ENCODE measurements around the gene IL16. TPM values are rescaled to one million over a fixed set of nuclear protein-coding genes. Genes with fewer than 3 reads are reported as not detected.
A peak's percentile ranks its signal among the peaks of the same experiment; 100 is the strongest.

IL16 gene
- total and polyA plus RNA-seq, 2 experiments from 2014 or later: 0.32 to 0.53 TPM

DNA sequence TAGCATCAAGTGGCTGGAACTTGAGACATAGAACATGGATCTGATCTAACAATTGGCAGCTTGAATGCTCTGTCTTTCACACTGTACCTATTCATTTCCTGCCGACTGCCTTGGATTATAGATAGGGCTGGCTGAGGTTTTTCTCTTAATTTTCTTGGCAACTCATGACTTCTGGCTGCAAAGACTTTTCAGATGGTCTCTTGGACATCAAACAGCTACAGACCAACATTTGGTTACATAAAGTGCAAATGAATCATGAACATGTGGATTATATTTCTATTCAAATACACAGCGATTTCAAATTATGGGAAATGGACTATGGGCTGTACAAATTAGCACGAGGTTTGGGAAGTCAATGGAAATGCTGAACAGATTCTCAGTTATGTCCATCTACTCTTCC lies 26.2 kb upstream of the IL16 start:
- H3F3A ChIP-seq (ENCODE audit: insufficient read depth): 0 out of 2 replicates have a peak, but pooled peaks cover under 1% of the 10 kb centered on the region
- no peak for TF ChIP-seq EZH2 (IDR thresholded peaks at IDR 0.05; ENCODE audit: insufficient read depth, poor library complexity, severe bottlenecking)
- no peak for TF ChIP-seq EZH2phosphoT487 (IDR thresholded peaks at IDR 0.05; ENCODE audit: insufficient read depth, low read depth)
- H3K4me2 ChIP-seq (ENCODE audit: unreplicated experiment): peak overlapping the region; percentile 7
- no peaks in the 10 kb centered on the region for H3K79me2 ChIP-seq (ENCODE audit: insufficient read depth)
- in situ Hi-C loops (cut with MboI): no loop called here
- no peaks in the 10 kb centered on the region for H3K36me3 ChIP-seq (ENCODE audit: low read depth)
- 4 to 7% methylated on average over 3 of the region's 3 CpGs for WGBS, 2 experiments (ENCODE audit: low coverage in 1 of 2, low lambda C conversion rate in 2 of 2, missing lambda C conversion rate in 2 of 2)
- no peak overlapping the region for H3K9ac ChIP-seq
- no peaks in the 10 kb centered on the region for H3K9me2 ChIP-seq (ENCODE audit: insufficient read depth)
- peaks cover 18% of the 10 kb centered on the region for H3K4me1 ChIP-seq (ENCODE audit: insufficient read depth)
- no peak overlapping the region for H3K4me3 ChIP-seq
- H3K27me3 ChIP-seq (replicated peaks; ENCODE audit: insufficient read depth): no peaks in the 10 kb centered on the region
- no peak overlapping the region for H2AFZ ChIP-seq
- no peak for DNase-seq
- H4K20me1 ChIP-seq (ENCODE audit: insufficient read depth): no peaks in the 10 kb centered on the region
- H3K9me3 ChIP-seq (ENCODE audit: low read depth): no peaks in the 10 kb centered on the region
- H3K27ac ChIP-seq: no peak overlapping the region

DNA sequence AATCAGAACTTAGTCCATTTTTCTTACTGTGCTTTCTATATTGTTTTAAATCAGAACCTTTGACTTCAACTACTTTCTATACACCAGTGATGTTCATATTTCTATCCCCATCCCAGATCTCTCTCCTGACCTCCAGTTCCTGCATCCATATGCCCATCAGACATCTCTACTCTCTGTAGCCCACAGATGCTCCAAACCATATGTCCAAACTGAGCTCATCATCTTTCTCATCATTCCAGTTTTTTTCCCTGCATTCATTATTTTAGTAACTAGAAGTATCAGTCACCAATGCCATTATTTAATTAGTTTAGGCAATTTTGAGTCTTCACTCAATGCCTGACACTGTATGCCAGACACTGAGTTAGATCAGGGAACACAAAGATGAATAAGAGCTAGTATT lies 25.4 kb upstream of the IL16 start:
- no peaks in the 10 kb centered on the region for H3F3A ChIP-seq (ENCODE audit: insufficient read depth)
- no peak for DNase-seq
- TF ChIP-seq EZH2phosphoT487 (IDR thresholded peaks at IDR 0.05; ENCODE audit: insufficient read depth, low read depth) (no peak), EZH2 (IDR thresholded peaks at IDR 0.05; ENCODE audit: insufficient read depth, poor library complexity, severe bottlenecking) (no peak)
- H3K4me3 ChIP-seq: no peak overlapping the region
- peaks cover 17% of the 10 kb centered on the region for H3K4me1 ChIP-seq (ENCODE audit: insufficient read depth)
- H3K9me2 ChIP-seq (ENCODE audit: insufficient read depth): no peaks in the 10 kb centered on the region
- H3K4me2 ChIP-seq (ENCODE audit: unreplicated experiment): no peak overlapping the region
- H2AFZ ChIP-seq: no peak overlapping the region
- no peaks in the 10 kb centered on the region for H3K9me3 ChIP-seq (ENCODE audit: low read depth)
- H3K27ac ChIP-seq: no peak overlapping the region
- no peaks in the 10 kb centered on the region for H3K36me3 ChIP-seq (ENCODE audit: low read depth)
- H3K27me3 ChIP-seq (replicated peaks; ENCODE audit: insufficient read depth): no peaks in the 10 kb centered on the region
- H3K9ac ChIP-seq: no peak overlapping the region
- in situ Hi-C loops (cut with MboI): no loop called here
- H4K20me1 ChIP-seq (ENCODE audit: insufficient read depth): no peaks in the 10 kb centered on the region
- H3K79me2 ChIP-seq (ENCODE audit: insufficient read depth): no peaks in the 10 kb centered on the region

GRCh38 chr15:81174125-81174791 lies 22.4 kb upstream of the IL16 start:
- Histone ChIP-seq H3K79me2 (ENCODE audit: insufficient read depth) (no peaks in the 10 kb centered on the region), H3K9ac (no peak overlapping the region), H3F3A (ENCODE audit: insufficient read depth) (no peaks in the 10 kb centered on the region), H3K36me3 (ENCODE audit: low read depth) (no peaks in the 10 kb centered on the region), H4K20me1 (ENCODE audit: insufficient read depth) (no peaks in the 10 kb centered on the region), H3K9me3 (ENCODE audit: low read depth) (no peaks in the 10 kb centered on the region), H2AFZ (no peak overlapping the region), H3K4me1 (ENCODE audit: insufficient read depth) (0 out of 2 replicates have a peak, but pooled peaks cover 7% of the 10 kb centered on the region), H3K27me3 (replicated peaks; ENCODE audit: insufficient read depth) (no peaks in the 10 kb centered on the region), H3K4me3 (no peak overlapping the region), H3K4me2 (ENCODE audit: unreplicated experiment) (no peak overlapping the region), H3K27ac (no peak overlapping the region), H3K9me2 (ENCODE audit: insufficient read depth) (no peaks in the 10 kb centered on the region)
- 23 to 27% methylated on average over 2 of the region's 2 CpGs for WGBS, 2 experiments (ENCODE audit: low coverage in 1 of 2, low lambda C conversion rate in 2 of 2, missing lambda C conversion rate in 2 of 2)
- in situ Hi-C loops (cut with MboI): no loop called here
- no peak for TF ChIP-seq EZH2 (IDR thresholded peaks at IDR 0.05; ENCODE audit: insufficient read depth, poor library complexity, severe bottlenecking)
- TF ChIP-seq EZH2phosphoT487 (IDR thresholded peaks at IDR 0.05; ENCODE audit: insufficient read depth, low read depth): no peak
- no peak for DNase-seq

DNA sequence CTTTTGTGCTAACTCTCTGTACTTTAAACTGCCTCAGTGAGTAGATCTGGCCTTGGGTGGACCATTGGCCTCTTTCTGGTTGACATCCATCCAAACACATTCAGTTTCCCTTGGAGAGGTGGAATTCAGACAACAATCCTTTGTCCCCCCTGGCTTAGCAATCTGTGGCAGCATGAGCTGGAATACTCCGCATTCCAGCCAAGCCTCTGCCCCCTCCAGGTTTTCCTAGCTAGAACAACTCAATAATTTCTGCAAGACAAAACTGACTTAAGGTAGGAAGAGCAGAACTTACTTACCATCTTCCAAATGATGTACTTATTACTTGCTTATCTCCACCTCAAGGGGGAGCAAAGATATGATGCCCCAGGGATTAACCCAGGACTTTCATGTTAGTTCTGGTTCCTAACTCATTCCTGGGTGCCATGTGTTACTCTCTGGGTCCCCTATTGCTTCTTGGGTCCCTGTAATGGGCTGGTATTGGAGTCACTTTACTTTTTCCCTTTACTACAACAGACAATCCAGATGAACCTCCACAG lies 21.8 kb upstream of the IL16 start:
- no peaks in the 10 kb centered on the region for H4K20me1 ChIP-seq (ENCODE audit: insufficient read depth)
- H3K9ac ChIP-seq: no peak overlapping the region
- H3K4me1 ChIP-seq (ENCODE audit: insufficient read depth): 0 out of 2 replicates have a peak, but pooled peaks cover 7% of the 10 kb centered on the region
- H2AFZ ChIP-seq: no peak overlapping the region
- H3K9me2 ChIP-seq (ENCODE audit: insufficient read depth): no peaks in the 10 kb centered on the region
- no peak for DNase-seq
- H3K79me2 ChIP-seq (ENCODE audit: insufficient read depth): no peaks in the 10 kb centered on the region
- H3F3A ChIP-seq (ENCODE audit: insufficient read depth): no peaks in the 10 kb centered on the region
- H3K27ac ChIP-seq: no peak overlapping the region
- no peaks in the 10 kb centered on the region for H3K36me3 ChIP-seq (ENCODE audit: low read depth)
- H3K4me2 ChIP-seq (ENCODE audit: unreplicated experiment): no peak overlapping the region
- H3K27me3 ChIP-seq (replicated peaks; ENCODE audit: insufficient read depth): no peaks in the 10 kb centered on the region
- in situ Hi-C loops (cut with MboI): no loop called here
- no peak overlapping the region for H3K4me3 ChIP-seq
- TF ChIP-seq EZH2phosphoT487 (IDR thresholded peaks at IDR 0.05; ENCODE audit: insufficient read depth, low read depth) (no peak), EZH2 (IDR thresholded peaks at IDR 0.05; ENCODE audit: insufficient read depth, poor library complexity, severe bottlenecking) (no peak)
- no peaks in the 10 kb centered on the region for H3K9me3 ChIP-seq (ENCODE audit: low read depth)
- 71 to 81% methylated on average over 1 of the region's 1 CpG for WGBS, 2 experiments (ENCODE audit: low coverage in 1 of 2, low lambda C conversion rate in 2 of 2, missing lambda C conversion rate in 2 of 2)
